Panc1 (cell line): ENCODE results near the gene ABAT.

Source experiments
- POLR2AphosphoS5 ChIP-seq: IDR thresholded peaks from 2 replicates; pipeline ENCODE4 v1.6.1; 2012; ENCODE audit warnings: mild to moderate bottlenecking, low read depth, low read length, moderate library complexity
- TF ChIP-seq, protein P1 (sequence below): fragments of 450-650 bp; IDR thresholded peaks from 2 replicates; pipeline ENCODE4 v1.5.1; 2017; ENCODE audit warnings: mild to moderate bottlenecking

DNA sequence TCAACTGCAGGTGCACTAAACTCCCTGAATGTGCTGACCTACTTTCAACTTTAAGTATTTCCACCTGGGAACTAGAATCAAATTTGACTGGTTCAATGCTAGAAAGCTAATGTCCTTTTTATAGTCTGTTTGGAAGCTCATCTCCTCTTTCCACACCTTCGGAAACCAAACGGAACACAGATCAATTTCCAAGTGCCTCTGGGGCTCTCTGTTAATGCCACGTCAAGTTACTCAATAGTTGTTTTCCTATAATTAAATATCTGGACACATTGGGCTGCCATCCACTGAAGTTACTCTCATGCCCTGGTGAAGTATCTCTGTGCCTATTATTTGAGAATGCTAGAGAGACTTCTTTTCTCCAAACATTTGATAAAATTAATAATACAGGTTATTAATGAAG is 29.7 kb downstream of the ABAT start:
- TF ChIP-seq, protein P1, sequence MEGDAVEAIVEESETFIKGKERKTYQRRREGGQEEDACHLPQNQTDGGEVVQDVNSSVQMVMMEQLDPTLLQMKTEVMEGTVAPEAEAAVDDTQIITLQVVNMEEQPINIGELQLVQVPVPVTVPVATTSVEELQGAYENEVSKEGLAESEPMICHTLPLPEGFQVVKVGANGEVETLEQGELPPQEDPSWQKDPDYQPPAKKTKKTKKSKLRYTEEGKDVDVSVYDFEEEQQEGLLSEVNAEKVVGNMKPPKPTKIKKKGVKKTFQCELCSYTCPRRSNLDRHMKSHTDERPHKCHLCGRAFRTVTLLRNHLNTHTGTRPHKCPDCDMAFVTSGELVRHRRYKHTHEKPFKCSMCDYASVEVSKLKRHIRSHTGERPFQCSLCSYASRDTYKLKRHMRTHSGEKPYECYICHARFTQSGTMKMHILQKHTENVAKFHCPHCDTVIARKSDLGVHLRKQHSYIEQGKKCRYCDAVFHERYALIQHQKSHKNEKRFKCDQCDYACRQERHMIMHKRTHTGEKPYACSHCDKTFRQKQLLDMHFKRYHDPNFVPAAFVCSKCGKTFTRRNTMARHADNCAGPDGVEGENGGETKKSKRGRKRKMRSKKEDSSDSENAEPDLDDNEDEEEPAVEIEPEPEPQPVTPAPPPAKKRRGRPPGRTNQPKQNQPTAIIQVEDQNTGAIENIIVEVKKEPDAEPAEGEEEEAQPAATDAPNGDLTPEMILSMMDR, result no peak
- TF ChIP-seq POLR2AphosphoS5, result no peak
